SKM-1 (cell line): ENCODE measurements around the gene ELAVL2.

Experiments
- DNase-seq: peaks from one replicate; lab custom pipeline; 2025; ENCODE audit not compliant: unreplicated experiment; lab: John Stamatoyannopoulos, UW

Gene ELAVL2

DNA sequence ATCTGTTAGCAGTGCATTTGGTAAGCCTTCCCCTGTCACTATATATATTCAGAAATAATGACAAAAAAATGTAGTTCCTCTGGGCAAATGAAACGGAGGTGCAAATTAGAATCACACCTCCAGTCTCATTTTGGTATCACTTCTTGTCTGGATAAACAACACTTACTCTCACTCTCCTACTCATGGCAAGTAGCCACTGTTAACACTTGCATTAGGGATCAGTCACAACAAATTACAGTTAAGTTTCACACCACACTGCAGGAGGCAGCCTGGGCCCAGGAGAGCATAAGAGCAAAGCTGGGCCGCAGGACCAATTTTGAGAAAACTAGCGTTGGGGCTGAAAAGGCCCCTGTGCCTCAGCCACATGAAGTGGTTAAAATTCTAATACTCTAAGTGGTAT lies 161.0 kb downstream of the ELAVL2 start:
- DNase-seq = no peak

DNA sequence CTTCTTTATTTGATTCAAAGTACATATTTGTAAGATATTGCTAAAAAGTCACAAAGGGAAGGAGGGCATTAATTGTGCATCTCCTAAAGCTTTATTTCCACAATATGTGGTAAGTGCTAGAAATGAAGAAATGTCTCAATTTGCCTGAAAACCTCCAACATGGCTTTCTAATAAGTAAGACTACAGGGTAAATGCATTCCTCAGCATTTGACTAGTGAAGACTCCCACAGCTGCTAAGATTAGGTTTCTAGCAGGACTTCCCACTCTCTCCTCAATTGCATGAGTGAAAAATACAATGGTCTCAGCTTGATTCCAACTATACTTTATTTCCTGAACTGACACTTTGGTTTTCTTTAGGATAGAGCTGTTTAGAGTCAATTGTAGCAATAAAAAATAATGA lies 162.1 kb downstream of the ELAVL2 start:
- no peak for DNase-seq

DNA sequence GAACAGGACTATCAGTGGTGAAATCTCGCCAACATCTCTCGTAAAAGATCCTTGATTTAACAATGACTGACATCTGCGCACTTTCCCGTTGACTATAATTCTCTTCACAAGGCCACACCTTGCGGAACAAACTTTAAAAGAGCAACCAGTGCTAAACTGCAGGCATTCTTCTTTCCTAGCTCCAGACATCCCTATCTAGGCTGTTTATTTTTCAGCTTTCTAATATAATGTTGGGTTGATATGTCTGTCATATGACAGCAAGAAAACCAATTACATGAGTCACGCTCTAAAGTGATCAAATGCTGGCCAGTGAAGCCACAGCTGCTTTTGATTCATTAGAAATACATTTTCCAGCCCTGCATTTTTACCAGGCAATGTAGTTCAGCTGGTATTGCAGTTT lies 162.5 kb downstream of the ELAVL2 start:
- DNase-seq = no peak

DNA sequence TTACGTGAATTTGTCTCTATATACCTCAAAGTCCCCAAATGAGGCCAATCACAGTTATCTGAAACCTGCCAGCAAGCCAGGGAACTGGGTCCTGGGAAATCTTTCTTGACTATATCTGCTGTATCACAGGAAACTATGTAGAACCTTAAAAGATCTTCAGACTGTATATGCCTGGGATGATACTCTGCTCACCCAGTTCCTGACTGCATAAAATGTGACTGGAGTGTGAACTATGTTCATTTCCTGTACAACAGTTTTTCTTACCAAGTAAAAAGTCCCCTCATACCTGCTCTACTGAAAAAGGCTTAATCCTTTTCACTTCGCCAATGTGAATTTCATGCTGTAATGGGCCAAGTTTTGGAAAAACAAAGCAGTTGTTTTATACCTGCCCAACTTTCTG lies 162.9 kb downstream of the ELAVL2 start:
- DNase-seq = no peak

DNA sequence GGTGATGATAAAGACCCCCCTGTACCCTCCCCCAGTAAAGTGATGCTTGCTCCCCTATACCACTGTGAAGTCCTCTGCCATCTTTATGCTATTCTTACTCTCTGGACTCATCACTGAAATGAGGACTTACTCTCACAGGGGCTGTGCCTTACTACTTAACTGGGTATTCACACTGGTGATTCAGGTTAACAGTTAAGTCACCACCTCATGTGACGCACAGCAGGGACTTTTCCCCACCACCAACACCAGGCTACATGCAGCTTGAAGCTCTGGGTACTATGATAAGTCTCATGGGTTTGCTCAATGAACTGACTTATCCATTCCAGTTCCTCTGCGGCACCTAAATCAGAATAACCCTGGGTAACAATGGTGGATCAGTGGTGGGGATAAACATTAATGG lies 163.7 kb downstream of the ELAVL2 start:
- DNase-seq = no peak

DNA sequence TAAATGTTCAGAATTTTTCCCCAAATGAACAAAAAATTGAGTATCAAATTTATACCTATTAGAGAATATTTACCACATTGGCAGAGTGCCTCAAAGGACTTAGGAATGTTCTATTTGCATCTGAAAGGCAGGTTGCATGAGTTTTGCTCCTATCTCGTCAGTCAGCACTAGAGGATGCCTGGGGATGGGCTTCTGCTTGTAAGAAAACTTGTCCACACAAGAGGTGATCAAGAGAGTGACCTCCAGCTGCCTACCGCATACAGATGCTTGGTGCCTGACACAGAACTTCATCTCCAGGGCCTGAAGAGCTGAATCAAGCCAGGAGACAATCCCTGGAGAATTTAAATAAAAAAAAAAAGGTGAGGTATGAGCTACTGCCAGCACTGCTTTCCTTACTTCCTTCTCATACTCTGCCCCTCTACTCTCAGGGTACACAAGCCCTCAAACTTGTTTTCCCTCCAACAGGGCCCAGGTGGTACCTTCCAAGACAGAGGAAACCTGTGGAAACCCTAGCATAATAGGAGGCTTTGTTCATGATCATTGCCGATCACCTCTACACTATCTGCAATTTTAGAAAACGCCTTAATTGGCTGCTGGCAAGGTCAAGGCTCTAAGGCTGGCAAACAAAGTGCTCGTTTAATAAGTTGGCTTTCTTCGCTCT lies 166.6 kb downstream of the ELAVL2 start:
- no peak for DNase-seq

DNA sequence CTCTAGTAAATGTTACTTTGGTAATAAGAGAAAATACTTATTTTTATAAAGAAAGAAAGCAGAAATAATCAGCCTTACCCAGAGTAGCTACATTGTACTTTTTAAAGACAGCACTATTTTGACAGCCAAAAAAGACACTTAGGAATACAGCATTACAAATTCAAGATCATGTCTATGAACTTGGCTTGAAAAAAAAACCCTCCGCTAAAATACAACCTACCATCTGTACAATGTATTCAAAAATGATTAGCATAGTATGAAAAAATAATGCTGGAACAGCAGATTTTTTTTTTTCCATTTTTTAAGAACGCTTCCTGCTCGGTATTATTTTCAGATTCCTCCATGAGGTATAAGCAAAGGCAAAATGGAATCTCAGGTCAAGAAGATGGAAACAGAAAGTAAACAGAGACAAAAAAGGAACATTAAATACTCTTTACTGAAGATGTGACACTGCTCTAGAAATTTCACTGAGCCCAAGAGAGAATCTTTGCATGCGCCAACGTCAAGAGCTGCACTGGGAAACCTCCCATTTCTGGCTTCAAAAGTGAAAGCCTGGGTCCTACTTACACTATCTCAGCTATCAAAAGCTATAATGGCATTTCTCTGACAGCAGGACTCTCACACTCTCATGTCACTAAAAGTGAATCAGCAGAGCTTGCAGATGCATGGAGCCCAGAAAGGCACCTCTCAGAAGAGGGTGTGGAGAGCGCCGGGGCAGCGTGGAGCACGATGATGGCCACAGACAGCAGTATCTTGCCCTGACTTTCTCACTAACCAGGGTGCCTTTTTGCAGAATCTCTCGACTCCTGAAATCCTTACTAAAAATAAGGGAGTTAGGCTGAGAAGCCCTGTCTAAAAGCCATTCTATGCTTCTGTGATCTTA lies 167.4 kb downstream of the ELAVL2 start:
- no peak for DNase-seq

DNA sequence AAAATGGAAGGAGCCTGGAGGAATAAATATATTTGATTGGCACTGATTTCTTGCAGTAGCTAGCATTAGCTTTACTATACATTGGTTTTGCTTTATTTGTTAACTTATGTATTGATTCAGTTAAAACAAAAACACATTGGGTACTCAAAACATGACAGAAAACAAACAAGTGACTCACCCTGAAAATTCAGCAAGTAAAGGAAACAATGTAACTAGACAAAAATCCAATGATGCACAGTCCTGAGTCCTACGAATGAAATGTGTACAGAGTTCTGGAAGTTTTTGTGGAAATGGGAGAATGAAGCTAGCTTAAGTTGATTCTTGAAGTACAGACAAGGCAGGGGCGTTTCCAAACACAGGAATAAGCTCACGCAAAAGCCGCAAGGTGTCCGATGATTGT lies 175.0 kb downstream of the ELAVL2 start:
- no peak for DNase-seq

DNA sequence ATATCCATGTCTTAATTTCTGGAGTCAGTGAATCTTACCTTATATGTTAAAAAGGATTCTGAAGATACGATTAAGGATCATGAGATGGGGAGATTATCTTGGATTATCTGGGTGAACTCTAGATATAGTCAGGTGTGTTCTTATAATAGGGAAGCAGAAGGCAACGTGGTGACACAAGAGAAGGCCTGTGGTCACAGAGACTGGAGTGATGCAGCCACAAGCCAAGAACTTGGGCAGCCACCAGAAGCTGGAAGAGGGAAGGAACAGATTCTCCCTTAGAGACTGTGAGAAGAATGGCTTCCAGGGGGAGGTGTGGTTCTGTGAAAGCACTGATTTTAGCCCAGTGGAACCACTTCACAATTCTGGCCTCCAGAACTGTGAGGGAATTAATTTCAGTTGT lies 177.4 kb downstream of the ELAVL2 start:
- no peak for DNase-seq

DNA sequence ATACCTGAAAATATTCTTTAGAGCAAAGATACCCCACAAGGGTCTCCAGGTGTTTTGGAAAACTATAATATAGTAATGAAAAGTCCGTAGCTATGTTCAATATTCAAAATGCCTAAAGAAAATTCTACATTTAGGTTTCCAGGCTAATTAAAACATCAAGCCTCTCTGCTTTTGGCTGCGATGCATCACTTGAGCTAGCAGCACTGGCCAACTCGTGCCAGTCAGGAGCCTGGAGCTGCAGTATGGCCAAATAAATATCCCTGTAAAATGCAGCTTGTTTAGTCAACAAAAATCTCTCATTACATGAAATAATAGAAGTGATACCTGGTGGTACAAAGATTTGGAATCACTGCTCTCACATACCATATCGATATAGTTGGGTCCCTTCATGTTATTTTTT lies 181.1 kb downstream of the ELAVL2 start:
- DNase-seq = no peak

DNA sequence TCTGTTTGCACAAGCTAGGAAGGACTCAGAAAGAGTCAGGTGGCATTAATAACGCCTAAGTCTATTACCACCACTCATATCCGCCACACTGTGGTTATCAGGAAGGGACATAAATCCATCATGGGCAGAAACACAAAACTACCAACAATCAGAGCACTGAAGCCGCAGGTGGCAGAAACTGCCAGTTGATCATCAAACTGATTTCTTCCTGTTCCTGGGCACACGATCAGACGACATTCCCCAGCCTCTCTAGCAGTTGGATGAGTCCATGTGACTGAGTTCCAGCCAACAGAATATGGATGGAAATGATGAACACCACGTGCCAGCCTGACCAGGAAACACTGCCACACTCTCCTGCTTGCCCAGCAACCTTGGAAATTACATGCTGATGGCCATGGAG lies 181.7 kb downstream of the ELAVL2 start:
- no peak for DNase-seq

DNA sequence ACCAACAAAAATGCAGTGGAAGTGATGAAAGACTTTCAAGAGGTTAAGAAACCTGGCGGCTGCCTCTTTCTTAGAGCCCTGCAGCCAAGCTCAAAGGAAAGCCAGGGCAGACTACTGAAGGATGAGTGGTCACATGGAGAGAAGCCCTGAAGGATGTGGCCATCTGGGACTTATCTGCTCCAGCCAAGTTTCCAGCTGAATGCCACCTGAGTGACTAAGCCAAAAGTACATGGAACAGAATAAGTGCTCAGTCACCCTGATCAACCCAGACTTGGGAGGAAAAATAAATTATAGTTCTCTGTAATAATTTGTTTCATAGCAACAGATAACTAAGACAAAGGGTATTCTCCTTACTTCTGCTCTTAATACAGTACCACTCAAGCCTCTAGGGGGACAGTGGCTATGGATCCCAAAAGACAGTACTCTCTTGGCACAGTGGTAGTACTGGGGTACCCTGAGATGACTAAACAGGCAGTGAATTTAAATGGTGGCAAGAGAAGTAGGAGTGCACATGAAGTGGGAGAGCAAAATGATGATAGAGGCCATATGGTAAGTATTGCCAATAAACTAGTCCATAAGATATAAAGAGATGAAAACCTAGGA lies 182.3 kb downstream of the ELAVL2 start:
- DNase-seq = no peak
